ENCODE measurements around the gene SEL1L.

DNA sequence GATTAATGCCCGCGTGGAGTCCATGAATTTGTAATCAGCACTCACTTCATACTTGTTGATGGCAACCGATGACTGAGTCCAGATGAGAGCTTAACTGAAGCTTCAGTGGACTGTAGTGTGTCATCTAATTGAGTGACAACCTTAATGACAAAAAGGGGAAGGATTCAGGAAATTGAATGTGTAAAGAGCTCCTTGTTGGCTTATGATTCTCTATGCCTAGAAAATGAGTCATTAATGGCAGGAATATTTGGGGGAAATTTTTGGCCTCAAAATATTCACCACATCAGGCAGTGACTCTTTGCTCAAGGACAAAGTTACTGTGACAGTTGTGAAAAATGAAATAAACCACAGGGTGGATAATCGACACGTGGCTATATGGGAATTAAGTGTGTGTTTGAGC lies 78.3 kb downstream of the SEL1L start:
- TF ChIP-seq ZNF830 (tag by site-specific recombination; IDR thresholded peaks at IDR 0.05; ENCODE audit: low read depth) (no peak), ZNF558 (tag by site-specific recombination; IDR thresholded peaks at IDR 0.05) (no peak), SP2 (tag by site-specific recombination; IDR thresholded peaks at IDR 0.05) (no peak), SALL2 (tag by site-specific recombination; IDR thresholded peaks at IDR 0.05; ENCODE audit: borderline replicate concordance) (no peak)
- TF ChIP-seq, protein P1, sequence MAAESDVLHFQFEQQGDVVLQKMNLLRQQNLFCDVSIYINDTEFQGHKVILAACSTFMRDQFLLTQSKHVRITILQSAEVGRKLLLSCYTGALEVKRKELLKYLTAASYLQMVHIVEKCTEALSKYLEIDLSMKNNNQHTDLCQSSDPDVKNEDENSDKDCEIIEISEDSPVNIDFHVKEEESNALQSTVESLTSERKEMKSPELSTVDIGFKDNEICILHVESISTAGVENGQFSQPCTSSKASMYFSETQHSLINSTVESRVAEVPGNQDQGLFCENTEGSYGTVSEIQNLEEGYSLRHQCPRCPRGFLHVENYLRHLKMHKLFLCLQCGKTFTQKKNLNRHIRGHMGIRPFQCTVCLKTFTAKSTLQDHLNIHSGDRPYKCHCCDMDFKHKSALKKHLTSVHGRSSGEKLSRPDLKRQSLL (tag by site-specific recombination; IDR thresholded peaks at IDR 0.05) = no peak
- TF ChIP-seq, protein P2, sequence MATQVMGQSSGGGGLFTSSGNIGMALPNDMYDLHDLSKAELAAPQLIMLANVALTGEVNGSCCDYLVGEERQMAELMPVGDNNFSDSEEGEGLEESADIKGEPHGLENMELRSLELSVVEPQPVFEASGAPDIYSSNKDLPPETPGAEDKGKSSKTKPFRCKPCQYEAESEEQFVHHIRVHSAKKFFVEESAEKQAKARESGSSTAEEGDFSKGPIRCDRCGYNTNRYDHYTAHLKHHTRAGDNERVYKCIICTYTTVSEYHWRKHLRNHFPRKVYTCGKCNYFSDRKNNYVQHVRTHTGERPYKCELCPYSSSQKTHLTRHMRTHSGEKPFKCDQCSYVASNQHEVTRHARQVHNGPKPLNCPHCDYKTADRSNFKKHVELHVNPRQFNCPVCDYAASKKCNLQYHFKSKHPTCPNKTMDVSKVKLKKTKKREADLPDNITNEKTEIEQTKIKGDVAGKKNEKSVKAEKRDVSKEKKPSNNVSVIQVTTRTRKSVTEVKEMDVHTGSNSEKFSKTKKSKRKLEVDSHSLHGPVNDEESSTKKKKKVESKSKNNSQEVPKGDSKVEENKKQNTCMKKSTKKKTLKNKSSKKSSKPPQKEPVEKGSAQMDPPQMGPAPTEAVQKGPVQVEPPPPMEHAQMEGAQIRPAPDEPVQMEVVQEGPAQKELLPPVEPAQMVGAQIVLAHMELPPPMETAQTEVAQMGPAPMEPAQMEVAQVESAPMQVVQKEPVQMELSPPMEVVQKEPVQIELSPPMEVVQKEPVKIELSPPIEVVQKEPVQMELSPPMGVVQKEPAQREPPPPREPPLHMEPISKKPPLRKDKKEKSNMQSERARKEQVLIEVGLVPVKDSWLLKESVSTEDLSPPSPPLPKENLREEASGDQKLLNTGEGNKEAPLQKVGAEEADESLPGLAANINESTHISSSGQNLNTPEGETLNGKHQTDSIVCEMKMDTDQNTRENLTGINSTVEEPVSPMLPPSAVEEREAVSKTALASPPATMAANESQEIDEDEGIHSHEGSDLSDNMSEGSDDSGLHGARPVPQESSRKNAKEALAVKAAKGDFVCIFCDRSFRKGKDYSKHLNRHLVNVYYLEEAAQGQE (tag by site-specific recombination; IDR thresholded peaks at IDR 0.05) = no peak
- TF ChIP-seq, protein P3, sequence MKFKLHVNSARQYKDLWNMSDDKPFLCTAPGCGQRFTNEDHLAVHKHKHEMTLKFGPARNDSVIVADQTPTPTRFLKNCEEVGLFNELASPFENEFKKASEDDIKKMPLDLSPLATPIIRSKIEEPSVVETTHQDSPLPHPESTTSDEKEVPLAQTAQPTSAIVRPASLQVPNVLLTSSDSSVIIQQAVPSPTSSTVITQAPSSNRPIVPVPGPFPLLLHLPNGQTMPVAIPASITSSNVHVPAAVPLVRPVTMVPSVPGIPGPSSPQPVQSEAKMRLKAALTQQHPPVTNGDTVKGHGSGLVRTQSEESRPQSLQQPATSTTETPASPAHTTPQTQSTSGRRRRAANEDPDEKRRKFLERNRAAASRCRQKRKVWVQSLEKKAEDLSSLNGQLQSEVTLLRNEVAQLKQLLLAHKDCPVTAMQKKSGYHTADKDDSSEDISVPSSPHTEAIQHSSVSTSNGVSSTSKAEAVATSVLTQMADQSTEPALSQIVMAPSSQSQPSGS (tag by site-specific recombination; IDR thresholded peaks at IDR 0.05; ENCODE audit: low read depth) = no peak

Measured in HEK293 (cell line).